ENCODE results near the gene EGR1. TPM values are rescaled to one million over a fixed set of nuclear protein-coding genes. Genes with fewer than 3 reads are reported as not detected.
"Not testable (repeated sequence)": the region's sequence is repeated elsewhere in the genome, so short reads cannot be mapped to it uniquely, and the experiment has no call there.

The EGR1 gene
- total and polyA plus RNA-seq, 12 donors: 4.3 to 221 (median 51.4) TPM

DNA sequence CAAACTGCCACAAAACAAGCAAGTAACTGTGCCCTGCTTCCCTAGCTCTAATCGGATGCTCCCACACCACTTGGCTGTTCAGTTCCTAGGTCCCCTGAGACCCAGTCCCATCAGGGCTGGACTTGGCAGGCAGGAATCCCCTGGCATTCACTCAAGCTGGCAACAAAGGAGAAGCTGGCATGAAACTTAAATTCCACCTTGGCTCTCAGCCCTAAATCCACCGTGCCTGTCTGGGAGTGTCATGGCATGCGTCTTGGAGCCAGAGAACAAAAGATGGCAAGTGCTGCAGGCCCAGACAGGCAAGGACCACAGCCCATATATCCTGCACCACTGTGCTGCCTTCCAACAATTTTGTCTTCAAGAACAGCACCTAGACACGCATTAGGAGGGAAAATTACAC, 39.5 kb downstream of the EGR1 start:
- peak overlapping the region in 3 of 5 donors; percentile 22 to 55 (median 45) for H3K27ac ChIP-seq
- H3K4me3 ChIP-seq: no peak overlapping the region
- peaks cover 0 to 27% of the 10 kb centered on the region in 2 donors for H3K36me3 ChIP-seq (replicated peaks in 1 of 2)
- no peak for TF ChIP-seq POLR2A (IDR thresholded peaks at IDR 0.05)
- TF ChIP-seq, protein P1, sequence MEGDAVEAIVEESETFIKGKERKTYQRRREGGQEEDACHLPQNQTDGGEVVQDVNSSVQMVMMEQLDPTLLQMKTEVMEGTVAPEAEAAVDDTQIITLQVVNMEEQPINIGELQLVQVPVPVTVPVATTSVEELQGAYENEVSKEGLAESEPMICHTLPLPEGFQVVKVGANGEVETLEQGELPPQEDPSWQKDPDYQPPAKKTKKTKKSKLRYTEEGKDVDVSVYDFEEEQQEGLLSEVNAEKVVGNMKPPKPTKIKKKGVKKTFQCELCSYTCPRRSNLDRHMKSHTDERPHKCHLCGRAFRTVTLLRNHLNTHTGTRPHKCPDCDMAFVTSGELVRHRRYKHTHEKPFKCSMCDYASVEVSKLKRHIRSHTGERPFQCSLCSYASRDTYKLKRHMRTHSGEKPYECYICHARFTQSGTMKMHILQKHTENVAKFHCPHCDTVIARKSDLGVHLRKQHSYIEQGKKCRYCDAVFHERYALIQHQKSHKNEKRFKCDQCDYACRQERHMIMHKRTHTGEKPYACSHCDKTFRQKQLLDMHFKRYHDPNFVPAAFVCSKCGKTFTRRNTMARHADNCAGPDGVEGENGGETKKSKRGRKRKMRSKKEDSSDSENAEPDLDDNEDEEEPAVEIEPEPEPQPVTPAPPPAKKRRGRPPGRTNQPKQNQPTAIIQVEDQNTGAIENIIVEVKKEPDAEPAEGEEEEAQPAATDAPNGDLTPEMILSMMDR (IDR thresholded peaks at IDR 0.05): no peak
- intact Hi-C loops (cut with DNase I): loop anchor here (2.0 to 5.0 kb wide), 2 partner anchors 47 to 50 kb away; no protein-coding TSS in a partner anchor
- 27 to 43% (median 38%) methylated on average over 1 to 4 of the region's 4 CpGs for WGBS, 4 donors
- DNase-seq: peak; percentile 43 to 79 (median 69)
- H3K9me3 ChIP-seq (replicated peaks in 1 of 3): no peaks in the 10 kb centered on the region
- H3K27me3 ChIP-seq: no peaks in the 10 kb centered on the region
- H3K4me1 ChIP-seq (replicated peaks in 1 of 2): peaks cover 9 to 34% of the 10 kb centered on the region in 2 donors

DNA sequence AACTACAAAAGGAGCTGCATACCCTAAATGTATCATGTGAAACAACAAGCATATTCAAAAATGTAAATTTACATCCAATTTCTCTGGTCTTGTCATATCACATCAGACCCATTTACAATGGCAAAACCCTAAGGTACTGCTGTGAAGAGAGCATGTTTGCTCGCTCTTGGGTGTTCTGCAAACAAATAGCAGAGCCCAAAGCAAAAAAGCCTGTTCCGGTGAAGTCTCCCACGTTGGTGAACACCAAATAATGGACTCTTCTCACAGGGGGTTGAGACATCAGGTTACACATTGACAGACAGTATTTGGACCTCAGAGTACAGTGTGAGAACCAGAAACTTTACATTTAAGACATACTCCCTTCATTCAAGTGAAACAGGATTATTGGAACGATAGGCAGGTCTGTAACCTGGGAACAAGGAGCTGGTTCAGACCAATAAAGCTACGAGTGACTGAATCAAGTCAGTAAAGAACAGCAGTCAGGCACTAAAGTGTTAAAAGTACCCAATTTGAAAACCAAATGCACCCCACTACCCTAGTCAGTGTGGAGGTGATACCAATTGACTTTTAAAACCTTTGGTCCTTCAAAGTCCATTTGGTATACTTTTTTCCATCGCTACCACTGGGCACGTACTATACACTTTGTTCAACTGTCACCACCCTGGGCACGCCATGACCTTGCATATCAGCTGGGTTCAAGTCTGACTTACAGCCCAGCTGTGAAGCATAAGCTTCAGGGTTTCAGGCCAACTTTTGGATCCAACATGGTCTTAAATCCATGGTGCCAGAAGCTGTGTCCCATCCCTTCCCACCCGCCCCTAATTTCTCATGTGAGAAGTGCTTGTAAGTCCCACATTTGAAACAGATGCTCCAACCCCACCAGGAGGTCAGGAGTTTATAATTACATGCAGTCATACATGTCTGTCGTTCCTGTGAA, 41.4 kb downstream of the EGR1 start:
- H3K9me3 ChIP-seq (replicated peaks in 1 of 3): no peaks in the 10 kb centered on the region
- 72 to 78% (median 75%) methylated on average over 10 of the region's 10 CpGs for WGBS, 4 donors
- TF ChIP-seq, protein P1 (IDR thresholded peaks at IDR 0.05): no peak
- no peak for TF ChIP-seq POLR2A (IDR thresholded peaks at IDR 0.05)
- DNase-seq: peak in 5 of 7 donors; percentile 25 to 63 (median 45)
- intact Hi-C loops (cut with DNase I): no loop called here
- no peak overlapping the region for H3K4me3 ChIP-seq
- peaks cover 9 to 34% of the 10 kb centered on the region in 2 donors for H3K4me1 ChIP-seq (replicated peaks in 1 of 2)
- no peaks in the 10 kb centered on the region for H3K27me3 ChIP-seq
- H3K27ac ChIP-seq: peak overlapping the region in 3 of 5 donors; percentile 17 to 67 (median 34)
- peaks cover 0 to 40% of the 10 kb centered on the region in 2 donors for H3K36me3 ChIP-seq (replicated peaks in 1 of 2)

DNA sequence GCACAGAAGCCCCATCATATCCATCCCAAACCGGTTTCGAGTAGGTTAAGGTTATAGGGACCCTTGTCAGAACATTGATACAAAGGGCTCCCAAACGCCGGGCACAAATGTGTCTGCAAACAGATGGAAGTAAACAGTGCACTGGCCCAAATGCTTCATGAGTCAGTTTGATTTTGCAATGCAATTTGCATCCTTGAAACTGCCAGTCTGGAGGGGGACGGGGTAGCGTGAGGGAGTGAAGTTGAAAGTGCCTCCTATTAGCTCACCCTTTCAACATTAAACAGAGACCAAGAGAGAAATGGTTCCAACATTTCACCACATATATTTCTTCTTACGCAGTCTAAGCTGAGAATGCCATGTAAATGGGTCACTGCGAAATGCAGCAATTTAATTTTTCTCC, 42.2 kb downstream of the EGR1 start:
- H3K9me3 ChIP-seq (replicated peaks in 1 of 3); H3K4me3 ChIP-seq; intact Hi-C loops (cut with DNase I); H3K27me3 ChIP-seq: not testable (repeated sequence)
- Histone ChIP-seq H3K36me3 (replicated peaks in 1 of 2) (peaks cover 0 to 43% of the 10 kb centered on the region in 2 donors), H3K4me1 (replicated peaks in 1 of 2) (peaks cover 9 to 34% of the 10 kb centered on the region in 2 donors), H3K27ac (peak overlapping the region; percentile 28 to 70 (median 67))
- peak in 1 of 2 donors; percentile 60 for TF ChIP-seq POLR2A (IDR thresholded peaks at IDR 0.05)
- DNase-seq: peak; percentile 56 to 81 (median 79)
- 35 to 53% (median 45%) methylated on average over 8 of the region's 8 CpGs for WGBS, 4 donors

DNA sequence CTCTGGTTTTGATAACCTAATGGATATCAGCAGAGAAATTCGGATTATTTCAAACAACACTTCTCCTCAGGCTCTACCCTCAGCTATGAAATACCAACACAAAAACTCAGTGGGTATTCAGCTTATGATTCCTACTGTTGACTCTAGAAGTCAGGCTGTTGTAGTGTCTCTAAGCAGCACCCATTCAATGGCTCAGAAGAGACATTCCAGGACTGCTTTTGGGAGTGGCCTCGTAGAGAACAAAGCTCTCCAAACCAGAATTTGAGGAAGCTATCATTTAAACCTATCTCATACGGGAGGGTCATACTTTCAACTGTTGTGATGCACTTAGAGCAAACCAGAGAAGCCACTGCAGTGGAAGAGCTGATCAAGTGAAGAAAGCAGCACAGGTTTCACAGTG, 43.7 kb downstream of the EGR1 start:
- no peak for TF ChIP-seq POLR2A (IDR thresholded peaks at IDR 0.05)
- TF ChIP-seq, protein P1 (IDR thresholded peaks at IDR 0.05): no peak
- Histone ChIP-seq H3K27ac (peak overlapping the region in 2 of 5 donors; percentile 44 to 67), H3K4me1 (replicated peaks in 1 of 2) (peaks cover 9 to 33% of the 10 kb centered on the region in 2 donors), H3K27me3 (no peaks in the 10 kb centered on the region), H3K4me3 (no peak overlapping the region), H3K36me3 (replicated peaks in 1 of 2) (peaks cover 0 to 58% of the 10 kb centered on the region in 2 donors), H3K9me3 (replicated peaks in 1 of 3) (no peaks in the 10 kb centered on the region)
- peak in 1 of 7 donors; percentile 9 for DNase-seq
- 76 to 88% (median 79%) methylated on average over 3 of the region's 3 CpGs for WGBS, 4 donors
- intact Hi-C loops (cut with DNase I): no loop called here

Data from adrenal gland (tissue), 12 donors.